ENCODE measurements around the gene TRAF2. TPM values are rescaled to one million over a fixed set of nuclear protein-coding genes. Genes with fewer than 3 reads are reported as not detected.

TRAF2 gene
- polyA plus RNA-seq, 2 of the 4 experiments (the other 2 are of a cell fraction): 23.8 to 39.5 TPM

DNA sequence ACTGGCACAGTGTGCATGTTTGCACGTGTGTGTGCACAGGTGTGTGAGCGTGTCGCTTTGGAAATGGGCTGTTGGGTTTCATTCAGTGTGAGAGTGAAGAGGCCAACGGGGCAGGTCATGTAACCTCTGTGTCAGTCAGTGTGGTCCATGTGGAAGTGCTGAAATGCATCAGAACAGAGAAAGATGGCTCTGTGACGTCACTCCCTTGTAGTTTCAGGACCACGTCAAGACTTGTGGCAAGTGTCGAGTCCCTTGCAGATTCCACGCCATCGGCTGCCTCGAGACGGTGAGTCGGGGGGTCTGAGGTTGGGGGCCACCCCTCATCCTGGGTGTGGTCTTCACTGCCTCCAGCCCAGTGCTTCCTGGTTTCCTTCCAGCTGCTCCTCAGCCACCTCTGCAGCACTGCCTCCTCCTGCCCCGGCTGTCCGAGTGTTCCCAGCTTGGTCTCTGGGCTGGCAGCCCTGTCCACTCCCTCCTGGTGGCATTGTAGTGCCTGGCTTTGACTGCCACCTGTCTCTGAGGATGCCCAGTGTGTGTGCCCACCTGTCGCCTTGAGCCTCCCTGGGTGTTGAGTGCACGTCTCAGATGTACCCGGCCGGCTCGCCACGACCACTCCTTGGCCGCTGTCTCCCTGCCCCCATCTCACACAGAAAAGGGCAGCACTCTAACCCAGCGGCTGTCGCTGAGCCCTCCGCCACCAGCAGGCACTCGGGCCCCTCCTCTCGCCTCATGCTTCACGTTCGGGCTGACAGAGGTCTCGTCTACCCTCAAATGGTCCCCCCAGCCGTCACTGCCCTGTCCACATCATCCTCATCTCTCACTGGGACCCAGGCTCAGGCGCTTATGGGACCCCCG lies 30.2 kb downstream of the TRAF2 start:
- Histone ChIP-seq H3K4me2 (no peak overlapping the region), H3K9me3 (no peaks in the 10 kb centered on the region), H3K27ac (no peak overlapping the region), H3K4me3 (no peak overlapping the region), H3K4me1 (peaks cover 7% of the 10 kb centered on the region; the same call in 1 of the 3 replicates)
- 93% methylated on average over 32 of the region's 32 CpGs for WGBS (ENCODE audit: missing lambda C conversion rate)
- no peak for TF ChIP-seq ESRRA (IDR thresholded peaks at IDR 0.05; ENCODE audit: borderline replicate concordance, low read length)
- no peak for TF ChIP-seq JUN (IDR thresholded peaks at IDR 0.05)
- no peak for TF ChIP-seq SMC3 (IDR thresholded peaks at IDR 0.05)
- no peak for TF ChIP-seq MYC (IDR thresholded peaks at IDR 0.05; ENCODE audit: borderline replicate concordance, low read length)
- TF ChIP-seq, protein P1, sequence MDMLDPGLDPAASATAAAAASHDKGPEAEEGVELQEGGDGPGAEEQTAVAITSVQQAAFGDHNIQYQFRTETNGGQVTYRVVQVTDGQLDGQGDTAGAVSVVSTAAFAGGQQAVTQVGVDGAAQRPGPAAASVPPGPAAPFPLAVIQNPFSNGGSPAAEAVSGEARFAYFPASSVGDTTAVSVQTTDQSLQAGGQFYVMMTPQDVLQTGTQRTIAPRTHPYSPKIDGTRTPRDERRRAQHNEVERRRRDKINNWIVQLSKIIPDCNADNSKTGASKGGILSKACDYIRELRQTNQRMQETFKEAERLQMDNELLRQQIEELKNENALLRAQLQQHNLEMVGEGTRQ (IDR thresholded peaks at IDR 0.05): no peak
- no peak for TF ChIP-seq CBX8 (IDR thresholded peaks at IDR 0.05)
- TF ChIP-seq CHD2 (IDR thresholded peaks at IDR 0.05; ENCODE audit: low read length, partially characterized antibody): no peak
- TF ChIP-seq FOSL2 (IDR thresholded peaks at IDR 0.05): no peak
- TF ChIP-seq FOSL2 (CRISPR knock-in tag; IDR thresholded peaks at IDR 0.05): no peak
- no peak for TF ChIP-seq HOXA7 (CRISPR knock-in tag; IDR thresholded peaks at IDR 0.05)
- TF ChIP-seq SREBF2 (IDR thresholded peaks at IDR 0.05): no peak
- DNase-seq (ENCODE audit: low read depth in 1 of 2, low spot score in 1 of 2) (no peak), FAIRE-seq (no peak), ATAC-seq (peak; percentile 9 to 18; a peak in 2 of 6 replicates)
- CTCF ChIA-PET: interaction anchor here (0.5 to 1.2 kb wide), 4 partner anchors 9 to 187 kb away, joined by 3 to 4 read pairs (median 4); no protein-coding TSS in a partner anchor
- POLR2A ChIA-PET: no interaction called here

DNA sequence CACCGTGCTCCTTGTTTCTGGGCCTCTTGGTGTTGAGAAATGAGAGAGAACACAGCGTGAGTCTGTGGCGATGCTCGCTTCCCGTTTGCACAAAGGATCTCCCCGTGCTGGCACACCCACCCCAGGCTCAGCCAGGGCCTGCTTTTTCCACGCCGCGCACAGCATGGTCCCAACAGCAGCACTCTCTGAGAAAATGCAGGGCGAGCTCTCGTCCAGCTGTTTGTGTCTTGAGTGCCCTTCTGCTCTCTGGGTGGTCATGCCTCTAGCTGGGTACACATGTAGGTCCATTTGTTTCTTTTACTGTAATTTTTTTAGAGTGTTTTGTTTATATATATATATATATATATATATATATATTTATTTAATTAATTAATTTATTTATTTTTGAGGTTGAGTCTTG lies 31.6 kb downstream of the TRAF2 start:
- no peak for ATAC-seq
- no peak overlapping the region for H3K4me3 ChIP-seq
- no peak for FAIRE-seq
- no peak for DNase-seq (ENCODE audit: low read depth in 1 of 2, low spot score in 1 of 2)
- WGBS (ENCODE audit: missing lambda C conversion rate): 87% methylated on average over 11 of the region's 11 CpGs
- peaks cover 10% of the 10 kb centered on the region; the same call in 1 of the 3 replicates for H3K4me1 ChIP-seq
- ChIA-PET POLR2A (no interaction called here), CTCF (interaction anchor here (1.3 kb wide), 1 partner anchor 10 kb away, joined by 3 read pairs; no protein-coding TSS in a partner anchor)
- H3K27ac ChIP-seq: no peak overlapping the region
- H3K4me2 ChIP-seq: no peak overlapping the region
- H3K9me3 ChIP-seq: no peaks in the 10 kb centered on the region
- TF ChIP-seq POLR2A (IDR thresholded peaks at IDR 0.05; ENCODE audit: low read length) (no peak), JUN (IDR thresholded peaks at IDR 0.05) (no peak), HOXB5 (CRISPR knock-in tag; IDR thresholded peaks at IDR 0.05) (no peak), ATOH8 (CRISPR knock-in tag; IDR thresholded peaks at IDR 0.05; ENCODE audit: low read depth) (no peak), HMGXB4 (CRISPR knock-in tag; IDR thresholded peaks at IDR 0.05; ENCODE audit: borderline replicate concordance) (no peak), FOXS1 (CRISPR knock-in tag; IDR thresholded peaks at IDR 0.05) (no peak), GATA3 (IDR thresholded peaks at IDR 0.05; ENCODE audit: borderline replicate concordance) (no peak), SMC3 (IDR thresholded peaks at IDR 0.05) (no peak), CEBPB (IDR thresholded peaks at IDR 0.05) (no peak)
- TF ChIP-seq, protein P1 (IDR thresholded peaks at IDR 0.05): no peak
- TF ChIP-seq, protein P2, sequence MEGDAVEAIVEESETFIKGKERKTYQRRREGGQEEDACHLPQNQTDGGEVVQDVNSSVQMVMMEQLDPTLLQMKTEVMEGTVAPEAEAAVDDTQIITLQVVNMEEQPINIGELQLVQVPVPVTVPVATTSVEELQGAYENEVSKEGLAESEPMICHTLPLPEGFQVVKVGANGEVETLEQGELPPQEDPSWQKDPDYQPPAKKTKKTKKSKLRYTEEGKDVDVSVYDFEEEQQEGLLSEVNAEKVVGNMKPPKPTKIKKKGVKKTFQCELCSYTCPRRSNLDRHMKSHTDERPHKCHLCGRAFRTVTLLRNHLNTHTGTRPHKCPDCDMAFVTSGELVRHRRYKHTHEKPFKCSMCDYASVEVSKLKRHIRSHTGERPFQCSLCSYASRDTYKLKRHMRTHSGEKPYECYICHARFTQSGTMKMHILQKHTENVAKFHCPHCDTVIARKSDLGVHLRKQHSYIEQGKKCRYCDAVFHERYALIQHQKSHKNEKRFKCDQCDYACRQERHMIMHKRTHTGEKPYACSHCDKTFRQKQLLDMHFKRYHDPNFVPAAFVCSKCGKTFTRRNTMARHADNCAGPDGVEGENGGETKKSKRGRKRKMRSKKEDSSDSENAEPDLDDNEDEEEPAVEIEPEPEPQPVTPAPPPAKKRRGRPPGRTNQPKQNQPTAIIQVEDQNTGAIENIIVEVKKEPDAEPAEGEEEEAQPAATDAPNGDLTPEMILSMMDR (IDR thresholded peaks at IDR 0.05): no peak
